ENCODE data around the gene AFG1L.

AFG1L gene

GRCh38 chr6:108419934-108420609, 125.2 kb downstream of the AFG1L start:
- TF ChIP-seq POLR2AphosphoS5 (IDR thresholded peaks at IDR 0.05; ENCODE audit: low read depth, low read length) (no peak), FOXP2 (optimal IDR thresholded peaks at IDR 0.05; ENCODE audit: borderline replicate concordance, extremely low read depth, extremely low read length, insufficient read depth) (no peak), REST (IDR thresholded peaks at IDR 0.05; ENCODE audit: insufficient read depth in 1 of 2, low read depth in 2 of 2, low read length in 2 of 2) (no peak)

GRCh38 chr6:108421366-108421765, 126.5 kb downstream of the AFG1L start:
- no peak for TF ChIP-seq POLR2AphosphoS5 (IDR thresholded peaks at IDR 0.05; ENCODE audit: low read depth, low read length)
- no peak for TF ChIP-seq SIN3A (IDR thresholded peaks at IDR 0.05; ENCODE audit: borderline replicate concordance, insufficient read depth, low read length)
- TF ChIP-seq FOXP2 (optimal IDR thresholded peaks at IDR 0.05; ENCODE audit: borderline replicate concordance, extremely low read depth, extremely low read length, insufficient read depth) = no peak
- TF ChIP-seq TAF1 (IDR thresholded peaks at IDR 0.05; ENCODE audit: borderline replicate concordance, insufficient read depth, low read length) = no peak
- no peak for TF ChIP-seq REST (IDR thresholded peaks at IDR 0.05; ENCODE audit: insufficient read depth in 1 of 2, low read depth in 2 of 2, low read length in 2 of 2)

GRCh38 chr6:108423982-108424705, 129.3 kb downstream of the AFG1L start:
- TF ChIP-seq SIN3A (IDR thresholded peaks at IDR 0.05; ENCODE audit: borderline replicate concordance, insufficient read depth, low read length) (no peak), POLR2AphosphoS5 (IDR thresholded peaks at IDR 0.05; ENCODE audit: low read depth, low read length) (no peak), REST (IDR thresholded peaks at IDR 0.05; ENCODE audit: insufficient read depth in 1 of 2, low read depth in 2 of 2, low read length in 2 of 2) (no peak), FOXP2 (optimal IDR thresholded peaks at IDR 0.05; ENCODE audit: borderline replicate concordance, extremely low read depth, extremely low read length, insufficient read depth) (no peak), TAF1 (IDR thresholded peaks at IDR 0.05; ENCODE audit: borderline replicate concordance, insufficient read depth, low read length) (no peak)

GRCh38 chr6:108425428-108425827, 130.6 kb downstream of the AFG1L start:
- TF ChIP-seq SIN3A (IDR thresholded peaks at IDR 0.05; ENCODE audit: borderline replicate concordance, insufficient read depth, low read length) = no peak
- no peak for TF ChIP-seq REST (IDR thresholded peaks at IDR 0.05; ENCODE audit: insufficient read depth in 1 of 2, low read depth in 2 of 2, low read length in 2 of 2)

Data from PFSK-1 (cell line).